Measurements from ENCODE around the gene RDH5. TPM values are rescaled to one million over a fixed set of nuclear protein-coding genes. Genes with fewer than 3 reads are reported as not detected.

The RDH5 gene
- total and polyA plus RNA-seq, 4 donors, result 9.2 to 61.7 (median 29.2) TPM

GRCh38 chr12:55742719-55743405 lies 22.7 kb downstream of the RDH5 start, which contains the start of gene GDF11 (continued):
- TF ChIP-seq REST (IDR thresholded peaks at IDR 0.05) (no peak), NR2F2 (IDR thresholded peaks at IDR 0.05) (no peak)

- no peaks in the 10 kb centered on the region for H3K36me3 ChIP-seq (ENCODE audit: control insufficient read depth in 4 of 4, insufficient read depth in 3 of 4, low read depth in 1 of 4, low read length in 3 of 4)
- H3K9ac ChIP-seq (ENCODE audit: low read depth in 1 of 2, low read length in 2 of 2), result no peak overlapping the region
- peak overlapping the region; percentile 7 to 63 (median 35) for H3K4me3 ChIP-seq (ENCODE audit: low read depth in 1 of 3, low read length in 3 of 3)
- H3K27me3 ChIP-seq (ENCODE audit: control insufficient read depth in 4 of 4, insufficient read depth in 4 of 4, low read length in 3 of 4), result peaks cover 0 to 5% (median 0%) of the 10 kb centered on the region in 4 donors
- H3K9me3 ChIP-seq (ENCODE audit: control insufficient read depth in 4 of 4, low read length in 3 of 4), result no peaks in the 10 kb centered on the region
- peak overlapping the region in 1 of 2 donors; percentile 13 for H3K27ac ChIP-seq (ENCODE audit: low read depth in 1 of 2, low read length in 2 of 2)
- TF ChIP-seq TAF1 (conservative IDR thresholded peaks at IDR 0.05) (no peak), FOXA2 (IDR thresholded peaks at IDR 0.05) (no peak), NR2F2 (IDR thresholded peaks at IDR 0.05) (no peak), REST (IDR thresholded peaks at IDR 0.05) (no peak), EGR1 (IDR thresholded peaks at IDR 0.05; ENCODE audit: low read depth in 2 of 2) (no peak), RXRA (IDR thresholded peaks at IDR 0.05) (no peak), CTCF (IDR thresholded peaks at IDR 0.05; ENCODE audit: low read depth, low read length, missing input control) (no peak)
- DNase-seq (ENCODE audit: low spot score), result no peak
- H3K4me1 ChIP-seq (ENCODE audit: control insufficient read depth in 4 of 4, insufficient read depth in 4 of 4, low read length in 3 of 4), result peaks cover 0 to 9% (median 5%) of the 10 kb centered on the region in 4 donors
- WGBS, result 5% methylated on average over 73 of the region's 73 CpGs
Observed at GRCh38 chr12:55743406-55744339, 23.5 kb downstream of the RDH5 start.

All from liver (tissue), 9 donors.